Pulmonary artery endothelial cell (primary cell): ENCODE results near the gene FA2H. TPM values are rescaled to one million over a fixed set of nuclear protein-coding genes. Genes with fewer than 3 reads are reported as not detected.

Source experiments
- DNase-seq: peaks from one replicate; pipeline ENCODE4 v3.0.0-alpha.2; 2011; ENCODE audit warnings: low read depth, low spot score
- total RNA-seq: library from RNA; depleted of rRNA; stranded (reverse); fragments of >200 nt; gene quantifications from 2 replicates; pipeline ENCODE4 v1.2.3, GENCODE V29; 2014

Gene FA2H
- total RNA-seq, 1 donor from 2014 or later: not detected

- DNase-seq: no peak
Measured at GRCh38 chr16:74744566-74744965, 30.1 kb downstream of the FA2H start.

DNA sequence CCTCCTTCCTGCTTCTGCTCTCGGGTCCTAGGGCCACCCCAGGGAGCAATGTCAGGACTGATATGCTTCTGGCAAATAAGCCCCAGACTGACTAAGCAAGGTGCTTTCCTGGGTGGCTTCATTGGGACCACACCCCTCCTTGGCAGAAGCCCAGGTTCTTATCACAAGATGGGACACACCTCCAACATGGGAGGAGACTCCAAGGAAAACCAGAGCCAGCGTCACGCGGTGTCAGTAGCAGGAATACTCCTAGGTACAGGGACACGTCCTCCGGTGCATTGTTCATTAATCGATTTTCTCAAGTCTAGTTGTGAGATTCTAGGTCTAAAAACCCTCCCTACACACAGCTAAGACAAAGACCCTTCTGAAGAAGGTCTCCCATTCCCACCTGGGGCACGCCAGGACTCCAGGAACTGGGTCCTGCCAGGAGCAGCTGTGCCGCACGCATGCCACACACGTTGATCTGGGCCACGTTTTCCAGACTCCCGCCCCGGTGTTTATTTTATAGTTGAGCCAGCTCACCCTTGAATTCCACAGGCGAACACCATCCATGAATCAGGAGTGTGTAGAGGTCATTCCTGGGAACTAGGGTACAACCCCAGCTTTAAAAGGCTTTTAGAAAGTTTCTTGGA, 30.8 kb downstream of the FA2H start:
- DNase-seq: no peak

DNA sequence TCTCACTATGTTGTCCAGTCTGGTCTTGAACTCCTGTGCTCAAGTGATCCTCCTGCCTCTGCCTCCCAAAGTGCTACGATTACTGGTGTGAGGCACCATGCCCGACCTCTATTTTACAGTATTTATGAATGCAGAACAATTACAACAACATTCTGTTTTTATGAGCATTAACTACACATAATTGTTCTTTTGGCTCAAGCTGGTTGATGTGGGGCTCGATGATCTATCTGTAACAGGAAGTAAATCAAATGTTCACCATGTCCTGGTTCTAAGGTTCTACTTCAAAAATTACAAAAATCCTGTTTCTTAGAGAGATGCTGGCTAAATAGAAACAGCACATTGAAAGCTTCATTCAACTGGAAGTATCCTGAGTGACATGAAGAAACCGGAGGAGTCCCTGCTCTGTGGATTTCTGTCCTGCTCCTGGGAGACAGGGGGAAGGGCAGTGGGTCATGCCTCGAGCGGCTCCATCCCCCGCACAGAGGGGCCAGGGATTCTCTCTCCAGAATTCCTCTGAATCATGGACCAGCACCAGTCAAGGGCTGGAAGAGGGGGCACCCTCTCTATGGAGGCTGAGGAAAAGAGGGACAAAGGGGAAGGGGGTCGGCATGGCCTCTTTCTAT, 31.5 kb downstream of the FA2H start:
- no peak for DNase-seq

DNA sequence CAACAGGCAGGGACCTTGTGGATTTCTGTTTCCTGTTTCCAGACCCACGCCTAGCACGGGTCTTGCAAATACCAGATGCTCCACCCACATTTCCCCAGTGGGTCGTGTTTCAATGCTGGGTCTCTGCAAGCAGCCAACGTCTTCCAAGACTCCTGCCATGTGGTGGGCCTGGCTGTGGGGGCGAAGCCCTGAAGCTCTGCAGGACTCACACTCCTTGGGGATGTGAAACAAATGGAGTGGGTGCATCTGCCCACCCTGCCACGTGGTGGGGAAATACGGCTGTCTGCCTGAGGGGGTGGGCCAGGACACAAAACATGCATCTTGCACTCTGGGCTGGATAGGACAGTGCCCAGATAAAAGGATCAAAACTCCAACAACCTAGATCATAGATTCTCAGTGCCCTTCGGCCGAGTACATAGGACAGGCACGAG, 32.6 kb downstream of the FA2H start:
- DNase-seq: no peak

GRCh38 chr16:74740795-74741304, 33.8 kb downstream of the FA2H start:
- DNase-seq: no peak

DNA sequence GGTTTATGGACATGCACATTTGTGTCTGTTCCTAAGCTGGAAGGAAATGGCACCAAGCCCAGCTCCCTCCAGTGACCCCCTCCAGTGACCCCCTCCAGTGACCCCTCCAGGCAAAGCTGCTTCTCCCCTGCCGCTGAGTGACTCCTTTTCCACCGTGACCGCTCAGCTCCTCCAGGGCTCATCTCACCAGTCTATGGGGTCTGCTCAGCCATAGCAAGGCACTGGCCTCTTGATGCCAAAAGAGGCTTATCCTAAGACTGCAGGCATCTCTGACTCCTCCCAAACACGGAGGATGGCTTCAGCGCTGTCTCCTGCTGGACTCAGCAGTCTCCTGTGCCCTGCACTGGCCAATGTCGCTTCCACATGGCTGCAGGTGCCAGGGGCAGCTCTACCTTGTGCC, 35.3 kb downstream of the FA2H start:
- DNase-seq: no peak

- no peak for DNase-seq
Measured at GRCh38 chr16:74738816-74739215, 35.8 kb downstream of the FA2H start.

DNA sequence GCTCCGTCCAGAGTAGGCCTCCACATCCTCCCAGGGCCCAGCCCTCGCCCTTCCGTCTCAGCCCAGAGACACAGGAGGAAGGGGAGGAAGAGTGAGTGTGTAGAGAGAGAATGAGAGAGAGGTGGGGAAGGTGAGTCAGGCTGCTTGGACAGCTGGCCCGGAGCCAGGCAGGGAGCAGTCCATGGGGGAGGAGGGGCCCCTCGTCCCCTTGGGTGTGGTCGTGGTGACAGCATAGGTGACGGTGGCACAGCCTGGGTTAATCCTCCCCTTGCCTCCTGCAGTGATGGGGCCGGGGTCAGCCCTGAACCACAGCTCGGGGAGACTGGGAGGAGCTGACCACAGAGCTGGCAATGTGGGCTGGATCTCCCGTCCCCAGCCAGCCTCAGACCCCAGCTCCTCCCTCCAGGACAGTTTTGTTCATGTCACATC, 36.5 kb downstream of the FA2H start:
- DNase-seq: no peak

GRCh38 chr16:74737521-74737920, 37.1 kb downstream of the FA2H start:
- DNase-seq: no peak

- DNase-seq: no peak
Measured at GRCh38 chr16:74736531-74737157, 38.0 kb downstream of the FA2H start.

- DNase-seq: no peak
Measured at GRCh38 chr16:74735554-74735953, 39.1 kb downstream of the FA2H start.

DNA sequence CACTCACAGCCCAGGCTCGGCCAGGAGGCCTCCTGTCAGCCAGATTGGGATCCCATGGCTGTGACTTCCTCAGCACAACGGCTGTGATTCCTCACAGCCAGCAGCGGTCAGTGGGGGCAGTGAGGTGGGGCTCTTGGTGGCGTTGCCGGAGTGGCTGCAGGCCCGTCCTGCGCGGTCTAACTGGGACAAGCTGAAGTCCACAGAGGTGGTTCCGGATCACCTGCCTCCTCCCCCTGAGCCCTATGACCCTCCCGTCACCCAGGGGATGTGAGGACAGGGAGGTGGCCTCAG, 39.5 kb downstream of the FA2H start:
- DNase-seq: no peak

- no peak for DNase-seq
Measured at GRCh38 chr16:74734361-74735161, 40.1 kb downstream of the FA2H start.

DNA sequence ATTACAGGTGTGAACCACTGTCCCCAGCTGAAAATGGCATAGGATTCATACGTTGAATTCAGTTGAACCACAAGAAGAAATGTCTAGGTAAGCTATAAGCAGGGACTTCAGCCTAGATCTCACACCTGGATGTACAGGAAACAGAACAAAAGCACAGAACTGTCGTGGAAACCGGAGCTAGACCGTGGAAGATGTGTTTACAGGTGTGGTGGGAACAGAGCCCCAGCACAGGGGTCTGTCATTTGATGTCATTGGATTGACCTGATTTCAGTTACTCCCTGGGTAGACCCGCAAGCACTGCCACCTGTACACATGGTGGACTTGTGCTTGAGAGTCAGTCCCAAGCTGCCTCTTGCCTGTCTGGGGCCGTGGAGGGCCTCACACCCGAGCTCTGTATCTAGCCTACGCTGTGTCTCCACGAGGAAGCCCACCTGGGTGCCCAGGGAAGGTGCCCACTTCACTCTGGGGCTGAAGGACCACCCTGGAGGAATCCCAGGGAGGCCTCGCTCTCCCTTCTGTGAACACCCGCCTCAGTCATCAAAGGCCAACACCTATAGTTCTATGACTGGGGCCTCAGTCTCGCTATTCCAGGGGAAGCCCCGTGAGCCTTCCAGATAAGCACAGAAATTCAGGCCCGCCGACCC, 41.8 kb downstream of the FA2H start:
- no peak for DNase-seq

DNA sequence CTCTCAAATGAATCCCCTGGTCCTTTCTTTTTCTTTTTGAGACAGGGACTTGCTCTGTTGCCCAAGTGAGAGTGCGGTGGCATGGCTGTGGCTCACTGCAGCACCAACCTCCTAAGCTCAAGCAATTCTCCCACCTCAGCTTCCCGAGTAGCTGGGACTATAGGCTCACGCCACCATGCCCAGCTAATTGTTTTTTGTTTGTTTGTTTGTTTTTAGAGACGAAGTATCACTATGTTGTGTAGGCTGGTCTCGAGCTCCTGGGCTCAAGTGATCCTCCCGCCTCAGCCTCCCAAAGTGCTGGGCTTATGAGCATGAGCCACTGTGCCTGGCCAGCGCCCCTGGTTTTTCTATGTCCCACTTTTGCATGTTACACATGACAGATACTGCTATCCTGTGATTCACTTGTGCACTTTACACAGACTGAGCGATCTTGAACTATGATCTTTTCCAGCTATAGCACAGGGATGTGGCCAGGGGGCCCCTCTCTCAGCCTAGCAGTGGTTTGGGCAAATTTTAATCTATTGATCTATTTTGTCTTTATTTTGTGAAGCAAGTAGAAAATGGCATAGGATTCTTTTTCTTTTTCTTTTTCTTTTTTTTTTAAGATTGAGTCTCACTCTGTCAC, 42.7 kb downstream of the FA2H start:
- no peak for DNase-seq

GRCh38 chr16:74729783-74730683, 44.6 kb downstream of the FA2H start:
- no peak for DNase-seq

DNA sequence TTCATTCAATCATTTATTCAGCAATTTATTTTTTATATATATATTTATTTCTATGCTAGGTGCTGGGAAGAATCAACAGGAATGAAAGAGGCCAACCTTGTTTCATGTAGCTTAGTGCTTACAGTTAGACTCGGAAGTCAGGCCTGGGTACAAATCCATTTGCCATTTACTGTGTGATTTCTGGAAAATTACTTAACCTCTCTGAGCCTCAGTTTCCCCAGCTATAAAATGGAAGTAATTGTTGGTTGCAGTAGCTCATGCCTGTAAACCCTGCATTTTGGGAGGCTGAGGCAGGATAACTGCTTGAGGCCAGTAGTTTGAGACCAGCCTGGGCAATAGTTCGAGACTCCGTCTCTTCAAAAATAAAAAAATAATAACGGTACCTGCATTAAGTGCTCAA, 46.7 kb downstream of the FA2H start:
- DNase-seq: no peak

DNA sequence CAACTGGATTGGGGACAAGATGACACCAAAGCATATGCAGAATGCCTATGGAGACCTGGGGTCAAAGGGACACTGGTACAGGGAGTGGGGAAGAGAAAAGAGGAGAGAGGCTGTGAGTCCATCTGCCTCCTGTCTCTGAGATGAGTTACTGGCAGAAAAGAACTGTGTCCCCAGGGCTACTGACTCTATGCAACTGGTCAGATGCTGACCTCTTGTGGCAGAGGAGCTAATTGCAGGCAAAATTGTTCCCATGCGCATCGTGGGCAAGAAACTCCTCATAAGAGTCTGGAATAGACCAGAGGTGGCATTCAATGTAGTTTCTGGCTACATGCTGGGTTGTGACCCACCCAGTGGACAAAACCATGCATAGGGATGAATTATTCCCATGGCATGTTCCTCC, 47.9 kb downstream of the FA2H start:
- no peak for DNase-seq

DNA sequence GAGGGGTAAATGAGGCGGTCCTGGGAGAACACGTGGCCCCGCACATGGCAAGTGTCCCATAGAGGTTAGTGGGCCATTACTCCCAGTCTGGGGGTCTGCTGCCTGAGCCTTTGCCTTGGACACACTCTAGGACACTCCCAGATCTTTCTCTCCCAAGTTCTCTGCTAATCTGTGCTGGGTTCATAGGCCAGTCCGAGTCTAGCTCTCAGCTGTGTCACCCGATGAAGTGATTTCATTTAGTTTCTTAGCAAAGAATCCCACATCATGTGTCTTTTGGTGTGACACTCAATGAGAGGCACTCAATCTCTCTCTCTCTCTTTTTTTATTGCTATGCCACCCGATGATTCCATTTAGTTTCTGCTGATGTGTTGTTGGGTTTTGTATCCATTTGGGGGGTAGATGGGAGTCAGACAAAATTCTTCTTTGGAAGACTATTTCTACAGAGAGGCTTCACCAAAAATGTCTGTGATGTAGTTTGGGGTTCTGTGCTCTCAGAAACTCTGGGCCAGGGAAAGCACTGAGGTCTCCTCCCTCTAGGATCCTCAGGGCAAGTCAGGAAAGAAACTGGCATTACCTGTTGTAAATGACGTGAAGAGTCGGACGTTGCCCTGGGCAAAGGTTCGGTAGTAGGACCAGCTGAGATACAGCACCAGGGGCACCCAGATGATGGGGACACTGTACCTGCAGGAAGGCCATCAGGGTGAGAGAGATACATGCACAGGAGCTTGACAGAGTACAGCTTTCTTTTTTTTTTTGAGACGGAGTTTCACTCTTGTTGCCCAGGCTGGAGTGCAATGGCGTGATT, 48.8 kb downstream of the FA2H start:
- DNase-seq: no peak
